ENCODE data around the gene FAR1.

Gene FAR1

GRCh38 chr11:13681446-13681845 lies 13.0 kb downstream of the FAR1 start:
- DNase-seq (ENCODE audit: low read depth): no peak
- no peak for TF ChIP-seq CTCF (IDR thresholded peaks at IDR 0.05; ENCODE audit: low read length, missing control alignments)
- H3K4me3 ChIP-seq (replicated peaks; ENCODE audit: low read depth, low read length): no peak overlapping the region

- no peak for TF ChIP-seq CTCF (IDR thresholded peaks at IDR 0.05; ENCODE audit: low read length, missing control alignments)
- no peak for DNase-seq (ENCODE audit: low read depth)
- H3K4me3 ChIP-seq (replicated peaks; ENCODE audit: low read depth, low read length): no peak overlapping the region
Observed at GRCh38 chr11:13682212-13682611, 13.7 kb downstream of the FAR1 start.

- TF ChIP-seq CTCF (IDR thresholded peaks at IDR 0.05; ENCODE audit: low read length, missing control alignments): no peak
Observed at GRCh38 chr11:13685461-13686108, 17.1 kb downstream of the FAR1 start.

GRCh38 chr11:13686776-13687175 lies 18.3 kb downstream of the FAR1 start:
- no peak for DNase-seq (ENCODE audit: low read depth)
- no peak overlapping the region for H3K4me3 ChIP-seq (replicated peaks; ENCODE audit: low read depth, low read length)
- TF ChIP-seq CTCF (IDR thresholded peaks at IDR 0.05; ENCODE audit: low read length, missing control alignments): no peak

More at GRCh38 chr11:13685461-13686108, 17.1 kb downstream of the FAR1 start:
- H3K4me3 ChIP-seq (replicated peaks; ENCODE audit: low read depth, low read length): no peak overlapping the region
- peak; percentile 52 for DNase-seq (ENCODE audit: low read depth)

GRCh38 chr11:13687271-13687670 lies 18.8 kb downstream of the FAR1 start:
- peak; percentile 7 for DNase-seq (ENCODE audit: low read depth)
- TF ChIP-seq CTCF (IDR thresholded peaks at IDR 0.05; ENCODE audit: low read length, missing control alignments): no peak

GRCh38 chr11:13691286-13691899 lies 22.9 kb downstream of the FAR1 start:
- TF ChIP-seq CTCF (IDR thresholded peaks at IDR 0.05; ENCODE audit: low read length, missing control alignments): no peak
- DNase-seq (ENCODE audit: low read depth): peak; percentile 41
- no peak overlapping the region for H3K4me3 ChIP-seq (replicated peaks; ENCODE audit: low read depth, low read length)

More at GRCh38 chr11:13687271-13687670, 18.8 kb downstream of the FAR1 start:
- H3K4me3 ChIP-seq (replicated peaks; ENCODE audit: low read depth, low read length): no peak overlapping the region

GRCh38 chr11:13692172-13692571 lies 23.7 kb downstream of the FAR1 start:
- no peak for DNase-seq (ENCODE audit: low read depth)
- no peak for TF ChIP-seq CTCF (IDR thresholded peaks at IDR 0.05; ENCODE audit: low read length, missing control alignments)
- H3K4me3 ChIP-seq (replicated peaks; ENCODE audit: low read depth, low read length): no peak overlapping the region
